OCI-LY3 (cell line): Measurements from ENCODE around the gene GLP2R.

Source experiments
- EZH2phosphoT487 ChIP-seq: fragments of 200-600 bp; shearing (Covaris generic); IDR thresholded peaks from 2 replicates; pipeline ENCODE4 v1.6.1; 2018; ENCODE audit warnings: antibody characterized with exemption, mixed run types, low read depth
- TF ChIP-seq, protein P1 (sequence below): fragments of 200-600, 300-600 bp; sonication (generic); IDR thresholded peaks from 2 replicates; pipeline ENCODE4 v1.5.1; 2014; ENCODE audit warnings: antibody characterized with exemption, low read length, low read depth

- TF ChIP-seq, protein P1, sequence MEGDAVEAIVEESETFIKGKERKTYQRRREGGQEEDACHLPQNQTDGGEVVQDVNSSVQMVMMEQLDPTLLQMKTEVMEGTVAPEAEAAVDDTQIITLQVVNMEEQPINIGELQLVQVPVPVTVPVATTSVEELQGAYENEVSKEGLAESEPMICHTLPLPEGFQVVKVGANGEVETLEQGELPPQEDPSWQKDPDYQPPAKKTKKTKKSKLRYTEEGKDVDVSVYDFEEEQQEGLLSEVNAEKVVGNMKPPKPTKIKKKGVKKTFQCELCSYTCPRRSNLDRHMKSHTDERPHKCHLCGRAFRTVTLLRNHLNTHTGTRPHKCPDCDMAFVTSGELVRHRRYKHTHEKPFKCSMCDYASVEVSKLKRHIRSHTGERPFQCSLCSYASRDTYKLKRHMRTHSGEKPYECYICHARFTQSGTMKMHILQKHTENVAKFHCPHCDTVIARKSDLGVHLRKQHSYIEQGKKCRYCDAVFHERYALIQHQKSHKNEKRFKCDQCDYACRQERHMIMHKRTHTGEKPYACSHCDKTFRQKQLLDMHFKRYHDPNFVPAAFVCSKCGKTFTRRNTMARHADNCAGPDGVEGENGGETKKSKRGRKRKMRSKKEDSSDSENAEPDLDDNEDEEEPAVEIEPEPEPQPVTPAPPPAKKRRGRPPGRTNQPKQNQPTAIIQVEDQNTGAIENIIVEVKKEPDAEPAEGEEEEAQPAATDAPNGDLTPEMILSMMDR, result no peak
- no peak for TF ChIP-seq EZH2phosphoT487
Observed at GRCh38 chr17:9801505-9801904, 24.2 kb upstream of the GLP2R start.
